Measurements from ENCODE around the gene DCST1. TPM values are rescaled to one million over a fixed set of nuclear protein-coding genes. Genes with fewer than 3 reads are reported as not detected.

DCST1 gene
- total and polyA plus RNA-seq, 2 of the 13 experiments (the other 11 are each of a cell fraction or from before 2014, with no cell fraction given) = 0.04 TPM; not detected in 1

GRCh38 chr1:155091071-155092051, 57.7 kb downstream of the DCST1 start (continued):
- peak; percentile 93 for TF ChIP-seq PATZ1 (CRISPR knock-in tag; IDR thresholded peaks at IDR 0.05)
- peak; percentile 69; the same call in 1 of the 2 replicates for TF ChIP-seq ZNF710 (CRISPR knock-in tag; IDR thresholded peaks at IDR 0.05; ENCODE audit: borderline replicate concordance)
- no peak for TF ChIP-seq CHD2 (IDR thresholded peaks at IDR 0.05; ENCODE audit: low read depth, low read length)
- peak; percentile 81 for TF ChIP-seq DMAP1 (CRISPR knock-in tag; IDR thresholded peaks at IDR 0.05)
- 0 out of 2 replicates have a peak, but pooled peaks have one; percentile 41 for TF ChIP-seq TIGD3 (CRISPR knock-in tag; IDR thresholded peaks at IDR 0.05; ENCODE audit: borderline replicate concordance)
- TF ChIP-seq PITX1 (CRISPR knock-in tag; IDR thresholded peaks at IDR 0.05) = peak; percentile 90
- TF ChIP-seq NAIF1 (CRISPR knock-in tag; IDR thresholded peaks at IDR 0.05; ENCODE audit: borderline replicate concordance) = no peak
- peak; percentile 64; the same call in 1 of the 2 replicates for TF ChIP-seq KLF6 (CRISPR knock-in tag; IDR thresholded peaks at IDR 0.05)
- no peak for TF ChIP-seq CBX2 (IDR thresholded peaks at IDR 0.05; ENCODE audit: low read depth, low read length)
- TF ChIP-seq CBX2 (CRISPR knock-in tag; IDR thresholded peaks at IDR 0.05; ENCODE audit: low read depth) = no peak
- TF ChIP-seq JUN (CRISPR knock-in tag; IDR thresholded peaks at IDR 0.05) = no peak
- no peak for TF ChIP-seq ZNF576 (CRISPR knock-in tag; IDR thresholded peaks at IDR 0.05)
- no peak for TF ChIP-seq ZNF558 (CRISPR knock-in tag; IDR thresholded peaks at IDR 0.05; ENCODE audit: borderline replicate concordance)
- TF ChIP-seq ZNF280D (CRISPR knock-in tag; IDR thresholded peaks at IDR 0.05) = peak; percentile 90; the same call in 1 of the 2 replicates
- TF ChIP-seq NCOR1 (IDR thresholded peaks at IDR 0.05; ENCODE audit: borderline replicate concordance, low read length) = peak; percentile 45; the same call in 1 of the 2 replicates
- TF ChIP-seq EP300 (IDR thresholded peaks at IDR 0.05; ENCODE audit: low read depth in 2 of 2, low read length in 2 of 2) = no peak; a peak in 1 of 4 replicates
- peak; percentile 36; the same call in 1 of the 2 replicates for TF ChIP-seq EP300 (CRISPR knock-in tag; IDR thresholded peaks at IDR 0.05; ENCODE audit: borderline replicate concordance)
- peak; percentile 24 for TF ChIP-seq SKI (IDR thresholded peaks at IDR 0.05; ENCODE audit: partially characterized antibody)
- TF ChIP-seq ZNF33B (CRISPR knock-in tag; IDR thresholded peaks at IDR 0.05) = no peak
